Neural crest cell (in vitro differentiated cells): ENCODE results near the gene PRDX5. TPM values are rescaled to one million over a fixed set of nuclear protein-coding genes. Genes with fewer than 3 reads are reported as not detected.

Experiments
- DNase-seq: peaks from one replicate; pipeline ENCODE4 v3.0.0; 2021; ENCODE audit warnings: low read depth, mixed read lengths, low spot score
- H3K27ac Mint-ChIP-seq: one replicate; pipeline ENCODE4 v1.8.0; 2021; ENCODE audit warnings: mild to moderate bottlenecking, mixed read lengths; ENCODE audit not compliant: unreplicated experiment
- H3K27me3 Mint-ChIP-seq: 2 replicates; pipeline ENCODE4 v1.8.0; 2021; ENCODE audit warnings: low read depth, mild to moderate bottlenecking, mixed read lengths
- H3K36me3 Mint-ChIP-seq: 2 replicates; pipeline ENCODE4 v1.8.0; 2021; ENCODE audit warnings: low read depth, mild to moderate bottlenecking, mixed read lengths
- H3K4me1 Mint-ChIP-seq: 2 replicates; pipeline ENCODE4 v1.8.0; 2021; ENCODE audit warnings: mixed read lengths
- H3K4me3 Mint-ChIP-seq: one replicate; pipeline ENCODE4 v1.8.0; 2021; ENCODE audit warnings: mild to moderate bottlenecking, mixed read lengths
- H3K9me3 Mint-ChIP-seq: 2 replicates; pipeline ENCODE4 v1.8.0; 2021; ENCODE audit warnings: mixed read lengths
- CTCF ChIP-seq: fragments of 200-600 bp; sonication (generic); conservative IDR thresholded peaks from 2 replicates; pipeline ENCODE4 v1.5.0; 2021; ENCODE audit warnings: antibody characterized with exemption, mild to moderate bottlenecking
- total RNA-seq: library from RNA; stranded (reverse); gene quantifications from 2 replicates; pipeline ENCODE4 v1.2.1, GENCODE V29; 2021

Gene PRDX5
- total RNA-seq, 1 donor from 2014 or later, result 148 TPM

GRCh38 chr11:64352099-64352994 is 34.4 kb downstream of the PRDX5 start:
- no peak for DNase-seq

GRCh38 chr11:64352995-64353714 is 35.2 kb downstream of the PRDX5 start:
- Mint-ChIP-seq H3K4me3 (no peak overlapping the region), H3K36me3 (no peaks in the 10 kb centered on the region), H3K4me1 (peaks cover 17% of the 10 kb centered on the region), H3K27ac (no peak overlapping the region), H3K9me3 (no peaks in the 10 kb centered on the region), H3K27me3 (no peaks in the 10 kb centered on the region)
- no peak for DNase-seq
- no peak for TF ChIP-seq CTCF

More at GRCh38 chr11:64352099-64352994, 34.4 kb downstream of the PRDX5 start:
- Mint-ChIP-seq H3K36me3 (no peaks in the 10 kb centered on the region), H3K9me3 (no peaks in the 10 kb centered on the region), H3K4me3 (no peak overlapping the region), H3K27ac (no peak overlapping the region), H3K27me3 (no peaks in the 10 kb centered on the region), H3K4me1 (peaks cover 17% of the 10 kb centered on the region)
- no peak for TF ChIP-seq CTCF

GRCh38 chr11:64353715-64354506 is 36.0 kb downstream of the PRDX5 start:
- no peaks in the 10 kb centered on the region for H3K27me3 Mint-ChIP-seq
- H3K27ac Mint-ChIP-seq, result no peak overlapping the region
- no peak for TF ChIP-seq CTCF
- no peak for DNase-seq
- no peaks in the 10 kb centered on the region for H3K36me3 Mint-ChIP-seq
- peaks cover 11% of the 10 kb centered on the region for H3K4me1 Mint-ChIP-seq
- H3K4me3 Mint-ChIP-seq, result no peak overlapping the region
- H3K9me3 Mint-ChIP-seq, result no peaks in the 10 kb centered on the region

- DNase-seq, result peak; percentile 65
- Mint-ChIP-seq H3K4me3 (peak overlapping the region; percentile 6), H3K27ac (no peak overlapping the region), H3K27me3 (no peaks in the 10 kb centered on the region), H3K9me3 (no peaks in the 10 kb centered on the region), H3K4me1 (peaks cover 15% of the 10 kb centered on the region), H3K36me3 (no peaks in the 10 kb centered on the region)
- TF ChIP-seq CTCF, result peak; percentile 67
These were observed 37.4 kb downstream of the PRDX5 start for GRCh38 chr11:64355078-64355940.
